HG03159 (cell line): Measurements from ENCODE around the gene PCDHB1.
"Not testable (repeated sequence)": the region's sequence is repeated elsewhere in the genome, so short reads cannot be mapped to it uniquely, and the experiment has no call there.

Experiments used
- ATAC-seq: cut with Tn5 transposase; IDR thresholded peaks from one replicate; pipeline ENCODE4 v1.9.1; 2021; ENCODE audit warnings: mild to moderate bottlenecking, moderate library complexity; ENCODE audit not compliant: unreplicated experiment

Gene PCDHB1

GRCh38 chr5:141051521-141051866 is 320 bp downstream of the PCDHB1 start:
- ATAC-seq: no peak

- ATAC-seq: no peak
Measured at GRCh38 chr5:141077826-141078225, 26.7 kb downstream of the PCDHB1 start.

GRCh38 chr5:141082228-141082627 is 31.1 kb downstream of the PCDHB1 start:
- no peak for ATAC-seq

- ATAC-seq: peak; percentile 60
Measured at GRCh38 chr5:141084487-141084989, 33.4 kb downstream of the PCDHB1 start.

- ATAC-seq: no peak
Measured at GRCh38 chr5:141094481-141095262, 43.5 kb downstream of the PCDHB1 start, which contains the start of gene PCDHB2. Gene PCDHB2 (plus strand): TSS chr5:141094615. CDS start chr5:141094791, 176 bp downstream.

GRCh38 chr5:141095263-141095641 is 44.1 kb downstream of the PCDHB1 start:
- ATAC-seq: no peak

- not testable (repeated sequence) for ATAC-seq
Measured at GRCh38 chr5:141096181-141096580, 45.0 kb downstream of the PCDHB1 start.

- ATAC-seq: not testable (repeated sequence)
Measured at GRCh38 chr5:141096586-141096985, 45.4 kb downstream of the PCDHB1 start.

GRCh38 chr5:141100243-141100805 is 49.1 kb downstream of the PCDHB1 start, which contains the start of gene PCDHB3:
Gene PCDHB3 (plus strand): TSS chr5:141100473. CDS start chr5:141100650, 177 bp downstream.
- no peak for ATAC-seq

- no peak for ATAC-seq
Measured at GRCh38 chr5:141101059-141101458, 49.9 kb downstream of the PCDHB1 start.

GRCh38 chr5:141102070-141102469 is 50.9 kb downstream of the PCDHB1 start:
- not testable (repeated sequence) for ATAC-seq

GRCh38 chr5:141102471-141102870 is 51.3 kb downstream of the PCDHB1 start:
- ATAC-seq: not testable (repeated sequence)

GRCh38 chr5:141105350-141105749 is 54.2 kb downstream of the PCDHB1 start:
- ATAC-seq: no peak
